ENCODE results near the gene CYP1B1. TPM values are rescaled to one million over a fixed set of nuclear protein-coding genes. Genes with fewer than 3 reads are reported as not detected.

The CYP1B1 gene
- total RNA-seq, 1 donor from 2014 or later: 2.5 TPM

DNA sequence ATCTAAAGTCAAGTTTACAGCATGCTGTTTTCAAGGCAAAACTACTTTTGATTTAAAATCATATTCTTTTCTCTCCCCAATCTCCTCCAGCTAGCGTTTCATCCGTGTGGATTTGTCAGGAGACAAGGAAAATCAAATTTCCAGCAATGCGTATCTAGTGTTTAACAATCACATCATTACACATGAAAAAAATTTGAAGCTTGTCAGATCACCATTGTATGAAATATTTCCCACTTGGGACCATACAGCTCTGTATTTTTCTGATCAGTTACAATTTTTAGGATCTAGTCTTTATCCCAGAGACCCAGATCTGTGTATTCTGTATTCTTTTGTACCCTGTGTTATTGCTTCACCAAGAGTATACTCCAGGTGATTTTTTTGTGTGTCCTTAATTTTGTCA is 28.6 kb upstream of the CYP1B1 start:
- H3K27me3 ChIP-seq (ENCODE audit: control insufficient read depth, insufficient read depth, low read length): no peaks in the 10 kb centered on the region
- H3K4me3 ChIP-seq (ENCODE audit: low read depth, low read length): no peak overlapping the region
- TF ChIP-seq CTCF (IDR thresholded peaks at IDR 0.05; ENCODE audit: insufficient read depth, low read length, poor library complexity, severe bottlenecking): no peak
- DNase-seq (ENCODE audit: low read depth): no peak
- no peaks in the 10 kb centered on the region for H3K36me3 ChIP-seq (ENCODE audit: control insufficient read depth, insufficient read depth, low read length)

DNA sequence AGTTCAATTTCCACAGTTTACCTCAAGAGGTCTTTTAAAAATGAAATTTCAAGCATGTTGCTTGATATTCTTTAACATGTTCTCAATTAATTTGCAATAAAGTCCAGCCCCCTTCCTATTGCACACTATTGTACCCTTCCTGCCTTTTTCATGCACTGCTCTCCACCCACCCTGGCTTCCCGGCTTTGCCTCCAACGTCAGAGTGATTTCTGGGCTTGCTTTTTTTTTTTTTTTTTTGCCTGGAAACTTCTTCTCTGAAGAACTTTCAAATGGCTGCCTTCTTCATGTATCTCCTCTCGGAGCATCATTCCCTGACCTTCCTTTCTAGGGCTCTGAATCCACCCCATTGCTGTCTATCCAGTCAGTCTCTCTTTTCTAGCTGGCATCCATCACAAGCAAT is 24.4 kb upstream of the CYP1B1 start:
- Histone ChIP-seq H3K4me3 (ENCODE audit: low read depth, low read length) (no peak overlapping the region), H3K27me3 (ENCODE audit: control insufficient read depth, insufficient read depth, low read length) (no peaks in the 10 kb centered on the region), H3K36me3 (ENCODE audit: control insufficient read depth, insufficient read depth, low read length) (no peaks in the 10 kb centered on the region)
- no peak for TF ChIP-seq CTCF (IDR thresholded peaks at IDR 0.05; ENCODE audit: insufficient read depth, low read length, poor library complexity, severe bottlenecking)
- no peak for DNase-seq (ENCODE audit: low read depth)

DNA sequence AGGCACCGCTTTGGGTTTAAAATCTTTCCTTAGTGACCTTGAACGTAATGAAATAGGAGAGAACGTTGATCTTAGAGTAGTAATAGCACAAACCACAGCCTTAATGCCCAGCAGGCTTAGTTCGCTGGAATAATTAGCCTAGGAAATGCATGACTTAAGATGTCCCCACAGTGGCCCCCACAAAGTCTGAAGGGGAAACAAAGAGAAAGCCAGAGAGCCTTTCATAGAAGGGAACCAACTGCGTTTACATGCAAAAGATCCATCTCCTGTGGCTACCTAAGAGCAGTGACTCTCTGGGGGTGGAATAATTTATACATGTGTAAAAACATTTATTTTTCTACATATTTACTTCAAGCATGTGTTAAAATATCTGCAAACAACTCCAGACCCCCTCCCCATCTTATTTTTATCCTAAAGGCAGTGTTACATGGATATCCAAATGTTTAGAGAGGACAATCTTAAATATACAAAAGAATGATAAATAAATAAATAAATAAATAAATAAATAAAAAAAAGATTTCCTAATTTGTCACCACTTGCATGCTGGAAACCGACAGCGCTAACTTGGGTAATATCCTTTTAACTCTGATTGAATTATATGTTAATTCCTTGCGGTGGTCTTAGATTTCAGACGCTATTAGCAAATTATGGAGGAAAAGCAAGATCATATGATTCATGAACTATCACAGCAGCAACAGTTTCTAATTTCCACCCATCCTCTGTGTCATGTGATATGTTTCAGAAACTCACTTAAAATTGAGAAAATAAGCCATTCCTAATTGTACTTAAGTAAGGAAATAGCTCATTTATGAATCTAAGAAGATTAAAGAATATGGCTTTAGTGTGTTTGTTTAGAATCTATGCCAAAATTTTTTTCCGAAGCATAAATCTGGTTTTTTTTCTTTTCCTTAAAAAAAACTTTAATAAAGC is 23.4 kb upstream of the CYP1B1 start:
- no peak for DNase-seq (ENCODE audit: low read depth)
- TF ChIP-seq CTCF (IDR thresholded peaks at IDR 0.05; ENCODE audit: insufficient read depth, low read length, poor library complexity, severe bottlenecking): no peak
- H3K4me3 ChIP-seq (ENCODE audit: low read depth, low read length): no peak overlapping the region

GRCh38 chr2:38098421-38099098 is 22.6 kb upstream of the CYP1B1 start:
- no peak for TF ChIP-seq CTCF (IDR thresholded peaks at IDR 0.05; ENCODE audit: insufficient read depth, low read length, poor library complexity, severe bottlenecking)
- Histone ChIP-seq H3K4me3 (ENCODE audit: low read depth, low read length) (no peak overlapping the region), H3K27me3 (ENCODE audit: control insufficient read depth, insufficient read depth, low read length) (no peaks in the 10 kb centered on the region), H3K36me3 (ENCODE audit: control insufficient read depth, insufficient read depth, low read length) (no peaks in the 10 kb centered on the region)
- DNase-seq (ENCODE audit: low read depth): no peak

More for the DNA sequence above, 23.4 kb upstream of the CYP1B1 start:
- no peaks in the 10 kb centered on the region for H3K36me3 ChIP-seq (ENCODE audit: control insufficient read depth, insufficient read depth, low read length)
- H3K27me3 ChIP-seq (ENCODE audit: control insufficient read depth, insufficient read depth, low read length): no peaks in the 10 kb centered on the region

GRCh38 chr2:38097988-38098385 is 22.0 kb upstream of the CYP1B1 start:
- Histone ChIP-seq H3K27me3 (ENCODE audit: control insufficient read depth, insufficient read depth, low read length) (no peaks in the 10 kb centered on the region), H3K4me3 (ENCODE audit: low read depth, low read length) (no peak overlapping the region), H3K36me3 (ENCODE audit: control insufficient read depth, insufficient read depth, low read length) (no peaks in the 10 kb centered on the region)
- no peak for DNase-seq (ENCODE audit: low read depth)
- no peak for TF ChIP-seq CTCF (IDR thresholded peaks at IDR 0.05; ENCODE audit: insufficient read depth, low read length, poor library complexity, severe bottlenecking)
